ENCODE results near the gene LRG1.

- TF ChIP-seq REST (IDR thresholded peaks at IDR 0.05; ENCODE audit: insufficient read depth in 1 of 2, low read depth in 2 of 2, low read length in 2 of 2) (no peak), POLR2AphosphoS5 (IDR thresholded peaks at IDR 0.05; ENCODE audit: low read depth, low read length) (no peak), SIN3A (IDR thresholded peaks at IDR 0.05; ENCODE audit: borderline replicate concordance, insufficient read depth, low read length) (no peak)
These were observed 18.4 kb upstream of the LRG1 start for GRCh38 chr19:4557971-4558941.

Data from PFSK-1 (cell line).